ENCODE data around the gene FLT4. TPM values are rescaled to one million over a fixed set of nuclear protein-coding genes. Genes with fewer than 3 reads are reported as not detected.

Gene FLT4
- total and polyA plus RNA-seq, 4 donors, result 0.13 to 22.1 (median 7.6) TPM

DNA sequence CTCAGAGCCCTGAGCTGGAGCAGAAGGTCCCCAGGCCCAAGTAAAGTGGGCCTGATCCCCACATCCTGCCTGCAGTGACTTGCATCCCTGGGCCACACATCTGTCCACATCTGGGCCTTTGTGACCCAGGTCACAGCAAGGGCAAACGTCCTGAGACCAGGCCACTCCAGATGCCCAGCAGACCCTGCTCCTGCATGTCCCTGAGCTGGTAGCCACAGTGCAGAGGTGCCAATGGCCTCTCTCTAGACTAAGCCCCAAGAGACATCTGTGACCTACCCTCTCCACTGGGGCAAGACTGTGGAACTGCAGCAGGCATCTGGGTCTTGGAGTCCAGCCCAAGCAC is 2.5 kb downstream of the FLT4 start:
- intact Hi-C loops (cut with DNase I), result no loop called here
- no peak overlapping the region for H3K4me3 ChIP-seq (ENCODE audit: low read length in 2 of 2)
- no peaks in the 10 kb centered on the region for H3K36me3 ChIP-seq (ENCODE audit: control insufficient read depth in 1 of 2, insufficient read depth in 2 of 2, low read length in 1 of 2)
- ATAC-seq (ENCODE audit: low FRiP score), result no peak
- WGBS, 2 donors, result 77 to 93% methylated on average over 1 of the region's 1 CpG
- H3K27me3 ChIP-seq (ENCODE audit: control insufficient read depth in 1 of 2, insufficient read depth in 2 of 2, low read length in 1 of 2), result no peaks in the 10 kb centered on the region
- H3K4me1 ChIP-seq (ENCODE audit: control insufficient read depth in 1 of 2, insufficient read depth in 2 of 2, low read length in 2 of 2), result no peaks in the 10 kb centered on the region
- H3K27ac ChIP-seq (ENCODE audit: low read depth in 1 of 2, low read length in 2 of 2), result no peak overlapping the region
- DNase-seq, result no peak
- H3K9me3 ChIP-seq (ENCODE audit: control insufficient read depth, low read length), result no peaks in the 10 kb centered on the region

DNA sequence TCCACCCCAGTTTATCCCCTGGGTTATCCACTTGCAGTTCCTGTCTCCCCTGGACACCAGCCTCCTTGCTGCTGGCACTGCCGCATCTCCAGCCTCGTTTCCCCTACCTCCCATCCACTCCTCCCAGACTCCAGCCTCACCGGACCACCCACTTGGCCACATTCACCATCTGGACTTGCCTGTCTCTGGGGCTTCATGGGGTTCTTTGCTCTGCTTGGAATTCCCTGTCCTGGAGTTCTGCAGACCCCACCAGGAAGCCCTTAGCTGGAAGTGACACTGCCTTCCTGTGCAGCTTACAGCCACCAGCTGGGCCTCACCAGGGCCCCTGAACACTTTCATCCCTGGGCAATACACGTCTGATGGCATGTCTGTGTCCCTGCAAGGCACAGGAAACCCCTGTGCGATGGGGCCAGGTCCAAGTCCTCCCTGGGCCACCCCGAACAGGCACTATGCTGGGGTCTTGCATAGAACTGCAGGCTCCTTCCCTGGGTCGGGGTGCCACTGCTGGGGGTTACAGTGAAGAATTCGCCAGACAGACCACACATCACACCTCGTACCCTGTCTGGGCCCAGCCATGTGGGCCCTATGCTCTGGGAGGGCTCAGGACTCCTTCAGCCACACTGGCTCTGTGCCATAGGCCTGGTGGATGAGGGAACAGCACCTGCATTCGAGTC is 3.0 kb downstream of the FLT4 start:
- Histone ChIP-seq H3K4me3 (ENCODE audit: low read length in 2 of 2) (no peak overlapping the region), H3K4me1 (ENCODE audit: control insufficient read depth in 1 of 2, insufficient read depth in 2 of 2, low read length in 2 of 2) (no peaks in the 10 kb centered on the region), H3K36me3 (ENCODE audit: control insufficient read depth in 1 of 2, insufficient read depth in 2 of 2, low read length in 1 of 2) (no peaks in the 10 kb centered on the region), H3K9me3 (ENCODE audit: control insufficient read depth, low read length) (no peaks in the 10 kb centered on the region), H3K27ac (ENCODE audit: low read depth in 1 of 2, low read length in 2 of 2) (no peak overlapping the region), H3K27me3 (ENCODE audit: control insufficient read depth in 1 of 2, insufficient read depth in 2 of 2, low read length in 1 of 2) (no peaks in the 10 kb centered on the region)
- WGBS, 2 donors, result 81 to 85% methylated on average over 10 of the region's 10 CpGs
- DNase-seq, result no peak
- intact Hi-C loops (cut with DNase I), result no loop called here
- ATAC-seq (ENCODE audit: low FRiP score), result no peak

DNA sequence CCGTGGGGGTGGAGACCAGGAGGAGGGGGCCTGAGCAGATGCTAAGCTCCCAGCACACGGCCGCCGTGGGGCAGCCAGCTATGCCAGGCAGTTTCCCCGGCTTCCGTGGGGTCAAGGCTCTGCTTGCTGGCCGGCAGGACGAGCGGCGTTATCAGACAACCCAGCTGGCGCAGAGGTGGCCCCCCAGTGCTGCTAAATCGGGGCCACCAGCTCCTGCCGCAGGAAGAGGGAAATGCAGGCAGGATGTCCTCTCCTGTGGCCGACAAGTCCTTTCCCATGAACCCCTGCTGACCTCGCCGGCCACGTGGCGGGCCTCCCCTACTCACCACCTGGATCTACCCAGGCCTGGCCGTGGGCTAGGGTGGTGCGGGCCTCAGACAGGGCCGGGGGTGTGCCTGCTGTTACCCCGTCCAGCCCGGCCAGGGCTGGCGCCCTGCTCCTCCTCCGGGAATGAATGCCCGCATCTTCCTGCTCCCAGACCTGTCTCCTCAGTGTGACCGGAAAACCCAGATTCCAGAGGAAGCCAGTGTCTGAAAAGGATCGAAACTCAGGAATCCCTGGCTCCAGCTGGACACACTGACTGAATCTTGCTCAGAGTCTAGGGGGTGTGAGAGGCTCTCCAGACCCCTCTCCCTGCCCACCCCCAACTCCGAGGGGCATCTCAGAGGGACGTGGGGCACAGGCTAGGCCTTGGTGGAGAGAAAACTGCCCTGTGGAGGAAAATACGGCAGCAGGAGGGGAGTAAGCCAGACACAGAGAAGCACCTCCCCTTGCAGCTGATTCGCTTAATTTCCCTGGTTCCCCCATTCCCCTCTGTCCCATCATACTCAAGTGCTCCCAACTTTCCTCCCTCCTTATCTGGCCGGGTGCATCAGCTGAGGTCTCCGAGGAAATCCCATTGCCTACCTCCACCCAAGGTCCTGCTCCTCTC is 3.9 kb downstream of the FLT4 start:
- Histone ChIP-seq H3K4me3 (ENCODE audit: low read length in 2 of 2) (no peak overlapping the region), H3K27me3 (ENCODE audit: control insufficient read depth in 1 of 2, insufficient read depth in 2 of 2, low read length in 1 of 2) (no peaks in the 10 kb centered on the region), H3K27ac (ENCODE audit: low read depth in 1 of 2, low read length in 2 of 2) (no peak overlapping the region), H3K4me1 (ENCODE audit: control insufficient read depth in 1 of 2, insufficient read depth in 2 of 2, low read length in 2 of 2) (no peaks in the 10 kb centered on the region), H3K9me3 (ENCODE audit: control insufficient read depth, low read length) (no peaks in the 10 kb centered on the region), H3K36me3 (ENCODE audit: control insufficient read depth in 1 of 2, insufficient read depth in 2 of 2, low read length in 1 of 2) (no peaks in the 10 kb centered on the region)
- 67 to 68% methylated on average over 33 to 34 of the region's 34 CpGs for WGBS, 2 donors
- no peak for ATAC-seq (ENCODE audit: low FRiP score)
- intact Hi-C loops (cut with DNase I), result no loop called here
- DNase-seq, result peak in 1 of 2 donors; percentile 73

DNA sequence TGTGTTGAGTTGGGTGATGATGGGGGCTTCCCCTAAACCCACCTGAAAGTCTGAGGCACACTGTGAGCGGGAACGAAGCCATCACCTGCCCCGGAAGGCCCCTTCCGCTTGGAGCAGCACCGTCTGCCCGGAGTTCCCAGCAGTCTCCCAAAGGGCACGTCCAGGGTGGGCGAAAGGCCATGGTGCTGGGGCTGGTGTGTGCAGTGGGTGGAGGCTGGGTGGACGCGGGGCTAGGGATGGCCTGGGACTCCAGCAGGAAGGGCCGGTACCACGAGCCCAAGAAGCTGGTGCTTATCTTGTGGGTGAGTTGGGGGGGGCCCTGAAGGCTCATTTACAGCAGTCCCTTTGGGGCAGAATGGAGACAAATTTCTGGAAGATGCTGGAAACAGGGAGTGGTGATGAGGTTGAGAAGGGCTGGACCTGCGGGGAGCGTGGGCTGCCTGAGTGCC is 4.6 kb downstream of the FLT4 start:
- no peaks in the 10 kb centered on the region for H3K4me1 ChIP-seq (ENCODE audit: control insufficient read depth in 1 of 2, insufficient read depth in 2 of 2, low read length in 2 of 2)
- H3K9me3 ChIP-seq (ENCODE audit: control insufficient read depth, low read length), result no peaks in the 10 kb centered on the region
- H3K27ac ChIP-seq (ENCODE audit: low read depth in 1 of 2, low read length in 2 of 2), result no peak overlapping the region
- intact Hi-C loops (cut with DNase I), result no loop called here
- ATAC-seq (ENCODE audit: low FRiP score), result no peak
- no peak overlapping the region for H3K4me3 ChIP-seq (ENCODE audit: low read length in 2 of 2)
- WGBS, 2 donors, result 67 to 72% methylated on average over 14 of the region's 14 CpGs
- no peaks in the 10 kb centered on the region for H3K27me3 ChIP-seq (ENCODE audit: control insufficient read depth in 1 of 2, insufficient read depth in 2 of 2, low read length in 1 of 2)
- no peaks in the 10 kb centered on the region for H3K36me3 ChIP-seq (ENCODE audit: control insufficient read depth in 1 of 2, insufficient read depth in 2 of 2, low read length in 1 of 2)
- peak in 1 of 2 donors; percentile 67 for DNase-seq

DNA sequence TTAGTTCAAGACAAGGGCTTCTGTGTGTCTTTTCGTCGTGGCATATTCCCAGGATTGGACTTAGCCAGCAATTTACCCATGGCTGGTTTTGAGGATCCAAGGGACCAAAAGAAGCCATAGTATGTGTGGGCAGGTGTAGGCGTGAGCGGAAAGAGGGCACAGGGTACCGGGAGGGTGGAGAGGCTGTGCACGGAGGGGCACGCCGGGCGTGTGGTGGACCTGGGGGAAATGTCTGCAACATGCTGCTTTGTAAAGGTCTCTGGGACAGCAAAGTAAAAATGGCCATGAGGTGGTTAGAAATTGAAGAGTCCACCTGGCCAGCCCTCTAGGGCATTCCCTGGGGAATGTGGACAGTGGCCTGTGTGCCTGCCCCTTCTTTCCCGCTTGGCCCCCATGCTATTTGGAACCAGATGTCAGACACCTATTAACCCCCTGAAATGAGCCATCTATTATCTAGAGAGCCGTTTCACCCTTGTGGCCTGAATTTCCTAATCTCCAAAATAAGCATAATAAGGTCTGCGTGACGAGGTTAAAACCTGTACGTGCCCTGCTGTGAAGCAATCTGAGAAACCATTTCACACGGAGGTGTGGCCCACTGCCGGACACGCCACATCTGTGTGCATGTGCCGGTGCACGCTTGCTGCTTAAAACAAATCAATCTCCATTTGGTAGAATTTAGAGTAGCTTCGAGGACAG is 5.1 kb downstream of the FLT4 start:
- WGBS, 2 donors, result 73% methylated on average over 20 of the region's 20 CpGs
- DNase-seq, result no peak
- Histone ChIP-seq H3K36me3 (ENCODE audit: control insufficient read depth in 1 of 2, insufficient read depth in 2 of 2, low read length in 1 of 2) (no peaks in the 10 kb centered on the region), H3K27ac (ENCODE audit: low read depth in 1 of 2, low read length in 2 of 2) (no peak overlapping the region), H3K9me3 (ENCODE audit: control insufficient read depth, low read length) (no peaks in the 10 kb centered on the region), H3K27me3 (ENCODE audit: control insufficient read depth in 1 of 2, insufficient read depth in 2 of 2, low read length in 1 of 2) (no peaks in the 10 kb centered on the region), H3K4me1 (ENCODE audit: control insufficient read depth in 1 of 2, insufficient read depth in 2 of 2, low read length in 2 of 2) (no peaks in the 10 kb centered on the region), H3K4me3 (ENCODE audit: low read length in 2 of 2) (no peak overlapping the region)
- no peak for ATAC-seq (ENCODE audit: low FRiP score)
- intact Hi-C loops (cut with DNase I), result no loop called here

DNA sequence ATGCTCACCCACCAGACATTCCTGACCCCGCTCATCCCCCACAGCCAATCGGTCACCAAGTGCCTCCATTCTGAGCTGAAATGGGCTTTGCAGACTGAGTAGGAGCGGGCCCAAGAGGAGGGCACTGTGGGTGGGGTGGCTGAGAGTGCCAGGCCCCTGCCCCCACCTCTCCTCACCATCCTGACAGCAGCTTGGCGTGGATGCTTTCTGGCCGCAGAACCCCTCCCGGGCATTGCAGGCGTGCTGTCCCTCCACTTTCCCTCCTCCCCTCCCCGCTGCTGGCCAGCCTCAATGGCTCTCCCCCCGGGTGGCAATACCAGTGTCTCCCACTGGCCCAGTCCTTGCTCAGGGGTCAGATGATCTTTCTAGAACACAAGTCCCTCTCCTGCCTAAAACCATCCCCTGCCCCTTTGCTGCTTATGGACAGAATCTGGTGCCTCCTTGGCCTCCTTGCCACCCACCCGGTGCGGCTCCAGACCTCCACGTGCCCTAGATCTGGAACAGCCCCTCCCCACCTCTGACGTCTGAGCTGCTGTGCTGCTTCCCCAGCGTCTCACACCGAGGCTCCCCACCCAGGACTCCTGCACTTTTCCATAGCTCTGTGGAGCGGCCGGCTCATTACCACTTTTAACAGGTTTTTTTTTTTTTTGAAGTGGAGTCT is 6.1 kb downstream of the FLT4 start:
- H3K4me1 ChIP-seq (ENCODE audit: control insufficient read depth in 1 of 2, insufficient read depth in 2 of 2, low read length in 2 of 2), result no peaks in the 10 kb centered on the region
- 53 to 66% methylated on average over 14 to 17 of the region's 17 CpGs for WGBS, 2 donors
- no peak for DNase-seq

DNA sequence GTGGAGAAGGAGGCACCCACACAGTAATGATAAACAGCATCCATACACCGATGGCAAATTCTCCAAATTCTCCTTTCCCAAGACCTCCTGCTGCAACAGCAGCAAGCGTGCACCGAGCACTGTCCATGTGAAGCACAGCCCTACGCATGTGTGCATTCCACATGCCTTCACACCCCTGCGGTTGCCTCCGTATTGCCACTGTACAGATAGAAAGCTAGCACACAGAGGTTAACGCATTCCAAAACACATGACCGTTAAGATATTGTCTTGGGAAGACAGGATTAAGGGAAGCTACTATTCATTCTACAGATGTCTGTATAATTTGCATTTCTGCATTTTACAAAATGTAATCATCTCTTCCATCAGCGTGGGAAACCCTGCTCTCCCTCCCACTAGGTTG is 6.6 kb downstream of the FLT4 start:
- H3K27ac ChIP-seq (ENCODE audit: low read depth in 1 of 2, low read length in 2 of 2), result no peak overlapping the region
- no peaks in the 10 kb centered on the region for H3K9me3 ChIP-seq (ENCODE audit: control insufficient read depth, low read length)
- intact Hi-C loops (cut with DNase I), result no loop called here
- 75 to 78% methylated on average over 9 of the region's 9 CpGs for WGBS, 2 donors
- DNase-seq (no peak), ATAC-seq (ENCODE audit: low FRiP score) (no peak)
- no peaks in the 10 kb centered on the region for H3K27me3 ChIP-seq (ENCODE audit: control insufficient read depth in 1 of 2, insufficient read depth in 2 of 2, low read length in 1 of 2)
- no peaks in the 10 kb centered on the region for H3K36me3 ChIP-seq (ENCODE audit: control insufficient read depth in 1 of 2, insufficient read depth in 2 of 2, low read length in 1 of 2)
- H3K4me3 ChIP-seq (ENCODE audit: low read length in 2 of 2), result no peak overlapping the region
- H3K4me1 ChIP-seq (ENCODE audit: control insufficient read depth in 1 of 2, insufficient read depth in 2 of 2, low read length in 2 of 2), result no peaks in the 10 kb centered on the region

More for the DNA sequence above, 6.1 kb downstream of the FLT4 start:
- Histone ChIP-seq H3K4me3 (ENCODE audit: low read length in 2 of 2) (no peak overlapping the region), H3K36me3 (ENCODE audit: control insufficient read depth in 1 of 2, insufficient read depth in 2 of 2, low read length in 1 of 2) (no peaks in the 10 kb centered on the region), H3K27ac (ENCODE audit: low read depth in 1 of 2, low read length in 2 of 2) (no peak overlapping the region), H3K27me3 (ENCODE audit: control insufficient read depth in 1 of 2, insufficient read depth in 2 of 2, low read length in 1 of 2) (no peaks in the 10 kb centered on the region), H3K9me3 (ENCODE audit: control insufficient read depth, low read length) (no peaks in the 10 kb centered on the region)
- no peak for ATAC-seq (ENCODE audit: low FRiP score)
- intact Hi-C loops (cut with DNase I), result no loop called here

GRCh38 chr5:180642181-180642775 is 7.1 kb downstream of the FLT4 start:
- WGBS, 2 donors, result 85 to 88% methylated on average over 15 to 16 of the region's 16 CpGs
- Histone ChIP-seq H3K27ac (ENCODE audit: low read depth in 1 of 2, low read length in 2 of 2) (no peak overlapping the region), H3K4me3 (ENCODE audit: low read length in 2 of 2) (no peak overlapping the region), H3K9me3 (ENCODE audit: control insufficient read depth, low read length) (no peaks in the 10 kb centered on the region), H3K36me3 (ENCODE audit: control insufficient read depth in 1 of 2, insufficient read depth in 2 of 2, low read length in 1 of 2) (no peaks in the 10 kb centered on the region), H3K4me1 (ENCODE audit: control insufficient read depth in 1 of 2, insufficient read depth in 2 of 2, low read length in 2 of 2) (no peaks in the 10 kb centered on the region), H3K27me3 (ENCODE audit: control insufficient read depth in 1 of 2, insufficient read depth in 2 of 2, low read length in 1 of 2) (no peaks in the 10 kb centered on the region)
- DNase-seq, result peak in 1 of 2 donors; percentile 48
- no peak for ATAC-seq (ENCODE audit: low FRiP score)
- intact Hi-C loops (cut with DNase I), result no loop called here

Measured in aorta (tissue), 5 donors.